Measurements from ENCODE around the gene USB1. TPM values are rescaled to one million over a fixed set of nuclear protein-coding genes. Genes with fewer than 3 reads are reported as not detected.

The USB1 gene
- total and polyA plus RNA-seq, 4 donors, result 8.9 to 40.7 (median 28.3) TPM

DNA sequence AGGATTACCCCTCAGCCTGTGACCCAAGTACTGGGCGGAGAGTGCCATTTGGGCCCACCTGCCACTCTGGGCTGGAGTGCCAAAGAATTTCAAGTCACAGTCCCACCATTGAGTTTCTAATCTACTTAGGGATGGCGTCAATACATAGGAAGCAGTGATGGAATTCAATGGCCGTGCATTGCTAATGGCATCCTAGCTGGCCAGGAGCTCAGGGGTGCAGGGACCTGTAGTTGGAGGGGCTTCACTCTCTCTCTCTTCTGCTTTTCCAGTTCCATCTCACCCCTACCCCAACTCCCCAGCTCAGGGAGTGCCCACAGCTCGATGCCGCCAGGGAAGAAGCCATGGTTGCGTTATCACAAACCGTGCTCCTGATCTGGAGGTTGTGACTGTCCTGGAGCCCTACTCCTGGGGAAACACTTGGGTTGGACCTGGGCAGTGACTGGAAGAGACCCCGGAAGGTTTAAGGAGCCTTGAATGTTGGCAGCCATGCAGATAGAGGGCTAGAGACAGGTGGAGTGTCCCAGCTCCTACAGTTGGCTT is 26.8 kb downstream of the USB1 start:
- H3K9ac ChIP-seq (ENCODE audit: low read depth in 1 of 2, low read length in 2 of 2), result no peak overlapping the region
- WGBS, result 91% methylated on average over 8 of the region's 8 CpGs

DNA sequence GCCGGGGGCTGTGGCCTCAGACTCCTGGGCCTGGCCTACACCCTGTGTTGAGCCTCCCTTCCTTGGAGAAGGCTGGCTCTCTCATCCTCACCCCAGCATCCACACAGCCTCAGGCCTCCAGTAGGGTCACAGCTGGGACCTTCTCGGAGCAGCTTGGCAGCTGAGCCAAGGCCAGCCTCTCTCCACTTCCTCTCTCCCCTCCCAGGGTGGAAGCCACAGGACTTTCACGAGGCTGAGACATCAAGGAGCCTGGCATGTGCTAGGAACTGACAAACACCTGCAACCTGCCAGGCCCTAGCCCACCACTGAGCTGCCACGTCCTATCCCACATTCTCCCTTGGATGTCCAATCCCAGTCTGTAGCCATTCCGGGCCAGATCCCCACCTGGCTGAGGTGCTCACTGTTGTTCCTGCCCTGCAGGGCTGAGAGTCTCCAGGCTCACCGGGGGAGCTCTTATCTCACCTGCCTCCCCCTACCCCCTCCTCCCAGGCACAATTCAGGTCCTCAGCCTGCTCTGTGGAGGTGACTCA is 27.4 kb downstream of the USB1 start:
- Histone ChIP-seq H3K27me3 (ENCODE audit: control insufficient read depth in 4 of 4, insufficient read depth in 4 of 4, low read length in 3 of 4) (no peaks in the 10 kb centered on the region), H3K4me3 (ENCODE audit: low read depth in 1 of 3, low read length in 3 of 3) (no peak overlapping the region), H3K36me3 (ENCODE audit: control insufficient read depth in 4 of 4, insufficient read depth in 3 of 4, low read depth in 1 of 4, low read length in 3 of 4) (no peaks in the 10 kb centered on the region), H3K4me1 (ENCODE audit: control insufficient read depth in 4 of 4, insufficient read depth in 4 of 4, low read length in 3 of 4) (peaks cover 30 to 77% (median 62%) of the 10 kb centered on the region in 4 donors), H3K9ac (ENCODE audit: low read depth in 1 of 2, low read length in 2 of 2) (no peak overlapping the region), H3K27ac (ENCODE audit: low read depth in 1 of 2, low read length in 2 of 2) (peak overlapping the region; percentile 30 to 34), H3K9me3 (ENCODE audit: control insufficient read depth in 4 of 4, low read length in 3 of 4) (no peaks in the 10 kb centered on the region)
- 62% methylated on average over 6 of the region's 6 CpGs for WGBS
- no peak for DNase-seq (ENCODE audit: low spot score)
- TF ChIP-seq FOXA1 (IDR thresholded peaks at IDR 0.05) (no peak), YY1 (IDR thresholded peaks at IDR 0.05) (no peak), NR2F2 (IDR thresholded peaks at IDR 0.05) (no peak), GABPA (IDR thresholded peaks at IDR 0.05 in 1 of 2, conservative IDR thresholded peaks at IDR 0.05 in 1 of 2) (no peak), FOXA2 (IDR thresholded peaks at IDR 0.05) (no peak), HNF4A (conservative IDR thresholded peaks at IDR 0.05) (no peak), TAF1 (conservative IDR thresholded peaks at IDR 0.05) (no peak), RAD21 (IDR thresholded peaks at IDR 0.05) (no peak)
- TF ChIP-seq, protein P1, sequence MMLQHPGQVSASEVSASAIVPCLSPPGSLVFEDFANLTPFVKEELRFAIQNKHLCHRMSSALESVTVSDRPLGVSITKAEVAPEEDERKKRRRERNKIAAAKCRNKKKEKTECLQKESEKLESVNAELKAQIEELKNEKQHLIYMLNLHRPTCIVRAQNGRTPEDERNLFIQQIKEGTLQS (IDR thresholded peaks at IDR 0.05), result no peak
- TF ChIP-seq, protein P2, sequence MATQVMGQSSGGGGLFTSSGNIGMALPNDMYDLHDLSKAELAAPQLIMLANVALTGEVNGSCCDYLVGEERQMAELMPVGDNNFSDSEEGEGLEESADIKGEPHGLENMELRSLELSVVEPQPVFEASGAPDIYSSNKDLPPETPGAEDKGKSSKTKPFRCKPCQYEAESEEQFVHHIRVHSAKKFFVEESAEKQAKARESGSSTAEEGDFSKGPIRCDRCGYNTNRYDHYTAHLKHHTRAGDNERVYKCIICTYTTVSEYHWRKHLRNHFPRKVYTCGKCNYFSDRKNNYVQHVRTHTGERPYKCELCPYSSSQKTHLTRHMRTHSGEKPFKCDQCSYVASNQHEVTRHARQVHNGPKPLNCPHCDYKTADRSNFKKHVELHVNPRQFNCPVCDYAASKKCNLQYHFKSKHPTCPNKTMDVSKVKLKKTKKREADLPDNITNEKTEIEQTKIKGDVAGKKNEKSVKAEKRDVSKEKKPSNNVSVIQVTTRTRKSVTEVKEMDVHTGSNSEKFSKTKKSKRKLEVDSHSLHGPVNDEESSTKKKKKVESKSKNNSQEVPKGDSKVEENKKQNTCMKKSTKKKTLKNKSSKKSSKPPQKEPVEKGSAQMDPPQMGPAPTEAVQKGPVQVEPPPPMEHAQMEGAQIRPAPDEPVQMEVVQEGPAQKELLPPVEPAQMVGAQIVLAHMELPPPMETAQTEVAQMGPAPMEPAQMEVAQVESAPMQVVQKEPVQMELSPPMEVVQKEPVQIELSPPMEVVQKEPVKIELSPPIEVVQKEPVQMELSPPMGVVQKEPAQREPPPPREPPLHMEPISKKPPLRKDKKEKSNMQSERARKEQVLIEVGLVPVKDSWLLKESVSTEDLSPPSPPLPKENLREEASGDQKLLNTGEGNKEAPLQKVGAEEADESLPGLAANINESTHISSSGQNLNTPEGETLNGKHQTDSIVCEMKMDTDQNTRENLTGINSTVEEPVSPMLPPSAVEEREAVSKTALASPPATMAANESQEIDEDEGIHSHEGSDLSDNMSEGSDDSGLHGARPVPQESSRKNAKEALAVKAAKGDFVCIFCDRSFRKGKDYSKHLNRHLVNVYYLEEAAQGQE (IDR thresholded peaks at IDR 0.05), result no peak
- TF ChIP-seq, protein P3, sequence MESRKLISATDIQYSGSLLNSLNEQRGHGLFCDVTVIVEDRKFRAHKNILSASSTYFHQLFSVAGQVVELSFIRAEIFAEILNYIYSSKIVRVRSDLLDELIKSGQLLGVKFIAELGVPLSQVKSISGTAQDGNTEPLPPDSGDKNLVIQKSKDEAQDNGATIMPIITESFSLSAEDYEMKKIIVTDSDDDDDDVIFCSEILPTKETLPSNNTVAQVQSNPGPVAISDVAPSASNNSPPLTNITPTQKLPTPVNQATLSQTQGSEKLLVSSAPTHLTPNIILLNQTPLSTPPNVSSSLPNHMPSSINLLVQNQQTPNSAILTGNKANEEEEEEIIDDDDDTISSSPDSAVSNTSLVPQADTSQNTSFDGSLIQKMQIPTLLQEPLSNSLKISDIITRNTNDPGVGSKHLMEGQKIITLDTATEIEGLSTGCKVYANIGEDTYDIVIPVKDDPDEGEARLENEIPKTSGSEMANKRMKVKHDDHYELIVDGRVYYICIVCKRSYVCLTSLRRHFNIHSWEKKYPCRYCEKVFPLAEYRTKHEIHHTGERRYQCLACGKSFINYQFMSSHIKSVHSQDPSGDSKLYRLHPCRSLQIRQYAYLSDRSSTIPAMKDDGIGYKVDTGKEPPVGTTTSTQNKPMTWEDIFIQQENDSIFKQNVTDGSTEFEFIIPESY (IDR thresholded peaks at IDR 0.05), result no peak

More for the DNA sequence above, 26.8 kb downstream of the USB1 start:
- TF ChIP-seq, protein P1 (IDR thresholded peaks at IDR 0.05), result no peak
- TF ChIP-seq, protein P4, sequence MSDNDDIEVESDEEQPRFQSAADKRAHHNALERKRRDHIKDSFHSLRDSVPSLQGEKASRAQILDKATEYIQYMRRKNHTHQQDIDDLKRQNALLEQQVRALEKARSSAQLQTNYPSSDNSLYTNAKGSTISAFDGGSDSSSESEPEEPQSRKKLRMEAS (IDR thresholded peaks at IDR 0.05), result no peak
- TF ChIP-seq HNF4G (IDR thresholded peaks at IDR 0.05) (no peak), FOXA2 (IDR thresholded peaks at IDR 0.05) (no peak), RXRA (IDR thresholded peaks at IDR 0.05) (no peak), JUND (IDR thresholded peaks at IDR 0.05) (no peak)
- TF ChIP-seq, protein P3 (IDR thresholded peaks at IDR 0.05), result no peak
- TF ChIP-seq, protein P2 (IDR thresholded peaks at IDR 0.05), result no peak
- Histone ChIP-seq H3K27ac (ENCODE audit: low read depth in 1 of 2, low read length in 2 of 2) (no peak overlapping the region), H3K9me3 (ENCODE audit: control insufficient read depth in 4 of 4, low read length in 3 of 4) (no peaks in the 10 kb centered on the region), H3K27me3 (ENCODE audit: control insufficient read depth in 4 of 4, insufficient read depth in 4 of 4, low read length in 3 of 4) (no peaks in the 10 kb centered on the region), H3K4me1 (ENCODE audit: control insufficient read depth in 4 of 4, insufficient read depth in 4 of 4, low read length in 3 of 4) (peaks cover 26 to 76% (median 60%) of the 10 kb centered on the region in 4 donors), H3K36me3 (ENCODE audit: control insufficient read depth in 4 of 4, insufficient read depth in 3 of 4, low read depth in 1 of 4, low read length in 3 of 4) (no peaks in the 10 kb centered on the region), H3K4me3 (ENCODE audit: low read depth in 1 of 3, low read length in 3 of 3) (peak overlapping the region in 1 of 3 donors; percentile 82)
- DNase-seq (ENCODE audit: low spot score), result no peak

Data from liver (tissue), 9 donors.